Glutamatergic neuron (in vitro differentiated cells): ENCODE data around the gene ADRM1. TPM values are rescaled to one million over a fixed set of nuclear protein-coding genes. Genes with fewer than 3 reads are reported as not detected.

Source experiments
- DNase-seq: peaks from one replicate; pipeline ENCODE4 v3.0.0; 2022
- H3K27ac Mint-ChIP-seq: one replicate; pipeline ENCODE4 v1.8.0; 2020; ENCODE audit warnings: mild to moderate bottlenecking, mixed read lengths, inconsistent platforms; ENCODE audit not compliant: unreplicated experiment
- H3K27me3 Mint-ChIP-seq: one replicate; pipeline ENCODE4 v1.8.0; 2020; ENCODE audit warnings: mild to moderate bottlenecking, moderate library complexity, mixed read lengths, inconsistent platforms; ENCODE audit not compliant: unreplicated experiment
- H3K36me3 Mint-ChIP-seq: one replicate; pipeline ENCODE4 v1.8.0; 2020; ENCODE audit warnings: mild to moderate bottlenecking, mixed read lengths, inconsistent platforms; ENCODE audit not compliant: unreplicated experiment
- H3K4me1 Mint-ChIP-seq: one replicate; pipeline ENCODE4 v1.8.0; 2020; ENCODE audit warnings: mild to moderate bottlenecking, low read depth, mixed read lengths, inconsistent platforms; ENCODE audit not compliant: unreplicated experiment
- H3K4me3 Mint-ChIP-seq: one replicate; pipeline ENCODE4 v1.8.0; 2020; ENCODE audit warnings: mild to moderate bottlenecking, mixed read lengths, inconsistent platforms; ENCODE audit not compliant: unreplicated experiment
- H3K9me3 Mint-ChIP-seq: one replicate; pipeline ENCODE4 v1.8.0; 2020; ENCODE audit warnings: mild to moderate bottlenecking, moderate library complexity, mixed read lengths, inconsistent platforms; ENCODE audit not compliant: unreplicated experiment
- total RNA-seq: library from RNA; stranded (reverse); fragmentation: NEBNext Ultra II Directional; extraction: Animal tissue kit (Norgen Biotek cat#: 25700); gene quantifications from one replicate; pipeline ENCODE4 v1.2.1, GENCODE V29; 2021; ENCODE audit not compliant: unreplicated experiment
- TF ChIP-seq, protein P1 (sequence below): fragments of 200-600 bp; sonication (generic); IDR thresholded peaks from one replicate; pipeline ENCODE4 v1.5.0; 2021; ENCODE audit not compliant: partially characterized antibody, unreplicated experiment

The ADRM1 gene
- total RNA-seq, 1 donor from 2014 or later: 74.8 TPM

DNA sequence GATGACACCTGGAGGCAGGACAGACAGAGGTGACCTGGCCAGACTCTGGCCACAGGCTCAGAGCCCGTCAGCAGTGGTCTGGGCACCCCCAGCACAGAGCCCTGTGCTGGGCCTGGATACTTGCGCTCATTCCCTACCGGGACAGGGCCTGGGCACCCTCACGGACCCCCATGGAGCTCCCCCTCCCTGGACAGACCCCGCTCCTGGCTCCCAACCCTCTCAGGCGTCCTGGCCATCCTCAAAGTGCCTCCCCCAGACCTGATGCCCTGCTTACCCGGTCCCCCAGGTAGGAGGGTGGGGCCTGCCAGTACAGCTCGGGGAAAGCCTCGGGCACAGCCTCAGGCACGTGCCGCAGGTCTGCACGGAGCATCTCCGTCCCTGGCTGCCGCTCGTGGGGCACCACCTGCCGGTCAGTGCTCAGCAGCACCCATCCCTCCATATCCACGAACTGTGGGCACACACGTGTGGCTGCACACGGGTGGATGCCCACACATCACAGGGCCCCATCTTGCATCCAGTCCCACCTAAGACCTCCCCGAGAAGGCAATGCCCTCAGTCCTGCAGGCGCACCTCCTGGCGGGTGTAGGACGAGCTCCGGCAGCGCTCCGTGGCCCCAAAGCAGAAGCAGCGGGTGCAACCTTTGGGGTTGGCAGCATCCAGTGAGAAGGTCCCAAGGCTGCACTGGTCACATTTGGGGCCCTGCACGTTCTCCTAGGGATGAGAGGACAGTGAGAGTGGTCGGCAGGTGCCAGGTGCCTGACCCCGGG lies 24.3 kb downstream of the ADRM1 start:
- peaks cover 6% of the 10 kb centered on the region for H3K9me3 Mint-ChIP-seq
- H3K4me1 Mint-ChIP-seq: no peaks in the 10 kb centered on the region
- peaks cover 6% of the 10 kb centered on the region for H3K27me3 Mint-ChIP-seq
- H3K27ac Mint-ChIP-seq: no peak overlapping the region
- no peak overlapping the region for H3K4me3 Mint-ChIP-seq
- TF ChIP-seq, protein P1, sequence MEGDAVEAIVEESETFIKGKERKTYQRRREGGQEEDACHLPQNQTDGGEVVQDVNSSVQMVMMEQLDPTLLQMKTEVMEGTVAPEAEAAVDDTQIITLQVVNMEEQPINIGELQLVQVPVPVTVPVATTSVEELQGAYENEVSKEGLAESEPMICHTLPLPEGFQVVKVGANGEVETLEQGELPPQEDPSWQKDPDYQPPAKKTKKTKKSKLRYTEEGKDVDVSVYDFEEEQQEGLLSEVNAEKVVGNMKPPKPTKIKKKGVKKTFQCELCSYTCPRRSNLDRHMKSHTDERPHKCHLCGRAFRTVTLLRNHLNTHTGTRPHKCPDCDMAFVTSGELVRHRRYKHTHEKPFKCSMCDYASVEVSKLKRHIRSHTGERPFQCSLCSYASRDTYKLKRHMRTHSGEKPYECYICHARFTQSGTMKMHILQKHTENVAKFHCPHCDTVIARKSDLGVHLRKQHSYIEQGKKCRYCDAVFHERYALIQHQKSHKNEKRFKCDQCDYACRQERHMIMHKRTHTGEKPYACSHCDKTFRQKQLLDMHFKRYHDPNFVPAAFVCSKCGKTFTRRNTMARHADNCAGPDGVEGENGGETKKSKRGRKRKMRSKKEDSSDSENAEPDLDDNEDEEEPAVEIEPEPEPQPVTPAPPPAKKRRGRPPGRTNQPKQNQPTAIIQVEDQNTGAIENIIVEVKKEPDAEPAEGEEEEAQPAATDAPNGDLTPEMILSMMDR: no peak
- H3K36me3 Mint-ChIP-seq: peaks cover 9% of the 10 kb centered on the region
- DNase-seq: no peak

GRCh38 chr20:62327726-62328495 lies 25.1 kb downstream of the ADRM1 start:
- H3K4me1 Mint-ChIP-seq: no peaks in the 10 kb centered on the region
- H3K9me3 Mint-ChIP-seq: peaks cover 6% of the 10 kb centered on the region
- H3K4me3 Mint-ChIP-seq: no peak overlapping the region
- TF ChIP-seq, protein P1: no peak
- no peak overlapping the region for H3K27ac Mint-ChIP-seq
- DNase-seq: no peak
- peaks cover 6% of the 10 kb centered on the region for H3K27me3 Mint-ChIP-seq
- peaks cover 9% of the 10 kb centered on the region for H3K36me3 Mint-ChIP-seq

GRCh38 chr20:62328684-62329388 lies 26.0 kb downstream of the ADRM1 start:
- Mint-ChIP-seq H3K27me3 (peaks cover 6% of the 10 kb centered on the region), H3K4me1 (no peaks in the 10 kb centered on the region), H3K4me3 (no peak overlapping the region), H3K27ac (no peak overlapping the region), H3K36me3 (peaks cover 9% of the 10 kb centered on the region), H3K9me3 (peaks cover 6% of the 10 kb centered on the region)
- DNase-seq: no peak
- TF ChIP-seq, protein P1: no peak

- H3K27ac Mint-ChIP-seq: no peak overlapping the region
- H3K9me3 Mint-ChIP-seq: peaks cover 6% of the 10 kb centered on the region
- H3K36me3 Mint-ChIP-seq: peaks cover 9% of the 10 kb centered on the region
- H3K4me1 Mint-ChIP-seq: no peaks in the 10 kb centered on the region
- DNase-seq: no peak
- TF ChIP-seq, protein P1: no peak
- H3K27me3 Mint-ChIP-seq: peaks cover 6% of the 10 kb centered on the region
- H3K4me3 Mint-ChIP-seq: no peak overlapping the region
Measured at GRCh38 chr20:62329389-62330377, 26.9 kb downstream of the ADRM1 start.
